ENCODE data around the gene ITPRID1.
A peak's percentile ranks its signal among the peaks of the same experiment; 100 is the strongest.

Gene ITPRID1

GRCh38 chr7:31642681-31643115 lies 128.8 kb downstream of the ITPRID1 start:
- DNase-seq = no peak

DNA sequence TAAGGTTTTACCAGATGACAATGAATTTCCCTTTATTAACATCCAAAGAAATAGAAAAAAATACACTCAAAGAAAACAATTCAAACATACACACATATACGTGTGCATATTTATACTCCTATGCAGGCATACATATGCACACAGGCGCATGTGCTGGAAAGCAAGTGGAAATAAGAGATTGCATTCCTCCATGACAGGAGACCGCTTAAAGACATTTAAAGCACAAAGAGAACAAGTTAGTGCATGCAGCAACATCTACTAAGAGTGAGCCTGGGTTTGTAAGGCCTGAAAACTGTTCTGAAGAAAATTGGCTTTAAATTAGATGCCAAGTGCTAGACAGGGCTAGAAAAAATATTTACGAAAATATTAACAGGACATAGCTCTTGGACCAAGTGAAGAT lies 133.1 kb downstream of the ITPRID1 start:
- no peak for DNase-seq

GRCh38 chr7:31647511-31647910 lies 133.6 kb downstream of the ITPRID1 start:
- no peak for DNase-seq

DNA sequence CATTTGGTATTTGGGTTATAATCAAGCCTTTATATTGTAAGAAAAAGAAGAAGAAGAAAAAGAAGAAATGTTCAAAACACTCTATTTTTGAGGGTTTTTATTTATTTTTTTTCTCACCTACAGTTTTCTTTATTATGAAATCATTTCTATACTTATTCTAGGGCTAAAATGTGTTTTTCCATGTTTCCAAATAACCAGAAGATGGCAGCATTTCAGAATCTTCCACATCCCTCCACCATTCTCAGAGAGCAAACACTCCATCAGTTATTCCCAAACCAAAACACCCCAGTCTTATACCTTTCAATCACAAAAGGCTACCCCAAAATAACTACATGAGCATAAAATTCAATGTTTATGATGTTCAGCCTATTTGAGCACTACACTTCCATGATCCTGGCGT lies 134.4 kb downstream of the ITPRID1 start:
- DNase-seq = peak; percentile 12

- no peak for DNase-seq
These were observed 135.0 kb downstream of the ITPRID1 start for GRCh38 chr7:31648880-31649279.

DNA sequence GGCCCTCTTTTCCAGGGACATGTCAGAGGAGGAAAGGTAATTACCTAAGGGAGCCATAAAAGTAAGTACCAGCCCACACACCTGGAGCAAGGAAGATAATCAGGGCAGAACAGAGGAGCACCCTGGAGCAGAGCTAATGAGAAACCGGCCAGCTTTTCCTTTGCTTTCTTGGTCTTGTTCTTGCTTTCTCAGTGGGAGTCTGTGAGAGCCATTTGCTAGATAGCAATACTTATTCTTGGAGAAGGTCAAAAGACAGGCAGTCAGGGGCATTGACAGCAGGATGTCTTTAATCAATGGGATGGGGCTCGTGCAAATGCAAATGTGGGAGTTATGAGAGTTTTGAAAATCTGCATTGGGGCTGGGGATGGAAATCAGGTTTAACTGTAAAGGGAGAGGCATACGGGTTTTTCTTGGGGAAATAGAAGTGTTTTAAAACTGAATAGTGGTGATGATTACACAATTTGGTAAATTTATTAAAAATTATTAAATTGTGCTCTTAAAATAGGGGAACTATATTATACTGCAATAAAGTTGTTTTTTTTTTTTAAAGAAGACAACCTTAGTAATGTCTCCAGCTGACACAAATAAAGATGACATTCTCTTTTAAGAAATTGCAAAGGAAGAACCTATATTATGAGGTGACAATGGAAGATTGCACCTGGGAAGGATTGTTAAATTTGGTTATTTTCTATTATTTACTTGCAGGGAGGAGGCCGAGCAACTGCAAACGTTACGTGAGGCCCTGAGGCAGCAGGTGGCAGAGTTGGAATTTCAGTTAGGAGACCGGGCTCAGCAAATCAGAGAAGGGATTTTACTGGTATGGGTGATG lies 137.6 kb downstream of the ITPRID1 start:
- no peak for DNase-seq

DNA sequence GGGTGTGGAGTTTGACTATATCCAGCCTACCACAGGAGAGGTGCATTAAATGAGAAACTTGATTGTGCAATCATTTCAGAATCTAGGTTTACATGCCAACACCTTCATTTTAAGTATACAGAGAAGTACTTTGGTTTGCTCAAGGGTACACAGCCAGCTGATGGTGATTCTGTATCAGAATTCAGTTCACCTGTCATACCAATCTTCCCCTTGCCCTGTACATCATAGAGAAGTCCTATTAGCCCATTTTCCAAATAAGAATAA lies 138.1 kb downstream of the ITPRID1 start:
- DNase-seq = no peak

DNA sequence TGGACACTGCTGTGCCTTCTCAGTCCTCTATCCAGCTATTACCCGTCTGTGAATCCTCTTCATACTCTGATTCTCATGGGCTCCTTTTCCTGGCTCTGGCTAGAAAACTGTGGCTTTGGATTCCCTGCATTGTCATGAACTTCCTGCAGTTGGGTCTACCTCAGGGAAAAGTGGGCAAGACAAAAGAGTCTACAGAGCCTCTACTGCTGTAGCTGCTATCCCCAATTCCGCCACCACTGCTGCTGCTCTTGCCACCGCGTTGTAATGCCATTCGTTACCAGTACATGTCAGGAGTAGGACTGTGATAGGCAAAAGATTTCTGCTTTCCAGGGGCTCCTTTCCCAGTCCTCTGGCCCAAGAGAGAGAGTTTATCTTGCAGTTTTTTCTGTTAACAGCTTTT lies 149.2 kb downstream of the ITPRID1 start:
- no peak for DNase-seq

DNA sequence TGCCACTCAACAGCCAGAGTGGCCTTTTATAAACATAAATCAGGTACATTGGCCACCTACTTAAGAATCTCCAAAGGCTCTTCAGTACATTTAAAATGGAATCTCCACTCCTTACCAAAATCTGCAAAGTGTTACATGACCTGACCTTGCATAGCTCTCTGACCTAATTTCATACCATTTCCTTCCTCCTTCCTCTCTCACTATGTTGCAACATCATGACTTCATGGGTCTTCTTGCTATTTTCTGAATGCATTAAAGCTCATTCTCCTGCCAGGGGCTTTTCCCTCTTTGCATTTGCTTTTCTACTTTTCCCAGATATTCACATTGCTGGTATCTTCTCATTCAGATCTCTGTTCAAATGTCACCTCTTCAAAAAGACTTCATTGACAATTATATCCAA lies 151.0 kb downstream of the ITPRID1 start:
- DNase-seq = peak; percentile 7

DNA sequence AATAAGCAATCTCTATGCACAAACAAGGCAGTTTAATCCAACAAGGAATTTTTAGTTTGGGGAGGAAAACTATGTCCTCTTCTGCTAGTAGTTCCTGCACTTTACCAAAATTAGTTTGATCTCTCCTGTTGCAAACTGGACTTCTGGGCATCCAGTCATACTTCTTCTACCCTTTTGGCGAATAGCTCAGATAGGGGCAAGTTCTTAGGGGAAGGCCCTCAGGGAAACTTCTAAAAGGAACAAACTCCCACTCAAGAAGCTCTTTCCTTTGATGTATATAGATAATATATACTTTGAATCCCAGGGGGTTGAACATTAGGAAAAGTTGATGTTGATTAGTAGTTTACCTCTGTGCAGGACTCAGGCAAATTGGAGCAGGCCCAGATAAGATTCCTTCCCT lies 151.7 kb downstream of the ITPRID1 start:
- DNase-seq = no peak

- DNase-seq = no peak
These were observed 155.6 kb downstream of the ITPRID1 start for GRCh38 chr7:31669461-31669860.

GRCh38 chr7:31679574-31680305 lies 165.8 kb downstream of the ITPRID1 start:
- DNase-seq = no peak

DNA sequence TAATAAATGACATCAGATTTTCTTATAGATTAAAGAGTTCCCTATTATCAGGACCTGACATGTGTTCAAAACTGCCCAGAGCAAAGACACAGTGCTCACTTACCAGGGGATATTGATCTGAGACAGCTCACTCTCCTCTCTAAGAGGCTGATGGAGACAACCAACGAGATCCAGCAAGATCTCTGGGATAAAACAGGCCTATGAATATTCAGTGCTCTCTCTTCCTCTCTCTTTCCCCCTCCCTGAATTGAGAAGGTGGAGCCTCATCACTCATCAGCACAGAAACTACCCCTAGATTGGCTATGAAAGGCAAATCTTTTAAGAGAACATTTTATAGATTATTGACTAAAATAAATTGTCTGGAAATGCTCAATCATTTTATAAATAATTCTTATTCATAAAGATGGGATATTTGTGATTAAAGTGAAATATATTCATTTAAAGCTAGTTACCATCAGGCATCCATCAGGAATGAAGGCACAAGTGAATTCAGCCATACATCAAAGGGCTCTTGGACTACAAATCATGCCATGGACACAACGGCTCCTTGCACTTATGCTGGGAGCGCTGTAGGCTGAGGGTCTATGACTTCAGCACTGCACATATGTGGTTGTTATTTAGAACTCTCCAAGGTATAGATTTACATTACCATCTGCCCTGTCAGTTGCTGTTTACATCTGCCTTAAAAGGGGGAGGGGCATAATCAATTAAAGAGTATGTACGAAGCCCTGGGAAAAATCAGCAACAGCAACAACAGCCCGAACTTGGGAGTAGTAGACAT lies 169.7 kb downstream of the ITPRID1 start:
- DNase-seq = no peak

- no peak for DNase-seq
These were observed 173.3 kb downstream of the ITPRID1 start, which contains the start of gene PPP1R17 for GRCh38 chr7:31687024-31687748. PPP1R17 (plus strand) TSS chr7:31687215; CDS start chr7:31692442, 5,227 bp downstream.

- DNase-seq = peak; percentile 0
These were observed 174.5 kb downstream of the ITPRID1 start for GRCh38 chr7:31688372-31688771.

GRCh38 chr7:31688996-31689395 lies 175.1 kb downstream of the ITPRID1 start:
- no peak for DNase-seq

- DNase-seq = no peak
These were observed 177.0 kb downstream of the ITPRID1 start for GRCh38 chr7:31690935-31691334.

DNA sequence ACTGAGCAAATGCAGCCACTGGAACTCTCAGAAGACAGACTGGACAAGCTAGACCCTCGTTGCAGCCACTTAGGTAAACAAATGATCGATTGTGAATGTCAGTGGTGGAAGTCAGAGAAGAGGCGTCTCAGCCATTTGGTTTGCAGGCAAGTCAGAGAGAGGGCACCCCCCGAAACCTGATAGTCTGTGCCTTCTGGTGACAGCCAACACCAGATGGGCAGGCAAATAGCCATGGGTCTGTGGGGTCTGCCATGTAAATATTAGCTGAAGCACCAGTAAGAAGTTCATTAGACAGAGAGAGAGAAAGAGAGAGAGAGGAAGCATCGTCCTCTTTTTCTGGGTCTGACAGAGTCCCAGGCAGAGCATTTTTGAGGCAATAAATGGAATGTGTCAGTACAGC lies 178.6 kb downstream of the ITPRID1 start:
- no peak for DNase-seq

DNA sequence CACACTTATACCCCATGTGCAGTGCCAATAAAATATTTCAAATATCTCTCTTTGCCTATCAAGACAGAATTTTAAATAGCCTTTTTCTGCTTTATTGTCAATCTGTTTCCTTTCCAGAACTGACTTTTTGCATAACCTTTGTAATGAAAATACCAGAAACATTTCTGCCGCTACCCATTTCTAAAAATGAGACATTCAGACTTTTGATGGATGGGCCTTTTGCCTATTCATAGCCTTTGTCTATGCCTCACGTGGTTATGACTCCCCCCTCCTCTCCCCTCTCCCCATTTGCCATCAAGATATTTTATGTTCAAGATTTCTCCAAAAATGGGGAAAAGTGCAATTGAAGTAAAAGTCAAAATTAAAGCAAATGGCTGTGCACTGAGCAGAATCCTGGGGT lies 179.0 kb downstream of the ITPRID1 start:
- no peak for DNase-seq

DNA sequence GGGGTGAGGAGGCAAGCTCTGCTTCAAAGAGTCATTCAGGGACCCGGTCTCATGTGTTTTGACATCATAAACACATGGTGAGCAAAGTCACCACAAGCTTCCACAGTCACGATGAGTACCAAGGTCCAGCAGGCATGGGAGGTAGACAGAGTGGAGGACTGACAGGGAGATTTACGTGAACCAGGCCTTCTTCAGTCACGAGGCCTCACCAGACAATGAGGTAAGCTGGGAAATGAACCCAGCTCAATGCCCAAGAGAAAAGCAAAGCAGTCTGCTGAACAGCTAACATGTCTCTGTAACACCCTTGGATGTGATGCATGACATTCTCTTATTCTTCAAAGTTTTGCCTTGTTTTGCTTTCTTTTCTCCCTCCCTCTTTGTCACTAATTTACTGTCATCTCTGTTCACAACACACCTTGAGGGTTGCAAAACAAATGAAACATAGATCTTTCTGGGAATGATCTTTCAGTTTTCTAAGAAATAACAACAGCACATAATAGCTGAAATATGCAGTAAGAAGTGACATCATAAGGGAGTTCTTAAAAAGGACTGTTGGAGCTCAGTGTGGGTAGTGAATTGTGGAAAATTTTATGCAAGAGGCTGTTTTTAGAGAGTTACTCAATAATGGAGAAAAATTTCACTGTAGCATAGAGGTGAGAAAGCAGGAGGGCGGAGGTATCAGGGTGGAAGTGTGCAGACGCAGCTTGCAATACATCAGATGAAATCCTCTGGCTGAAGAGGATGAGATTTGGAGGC lies 182.1 kb downstream of the ITPRID1 start:
- DNase-seq = no peak

GRCh38 chr7:31699050-31699449 lies 185.2 kb downstream of the ITPRID1 start:
- DNase-seq = no peak

DNA sequence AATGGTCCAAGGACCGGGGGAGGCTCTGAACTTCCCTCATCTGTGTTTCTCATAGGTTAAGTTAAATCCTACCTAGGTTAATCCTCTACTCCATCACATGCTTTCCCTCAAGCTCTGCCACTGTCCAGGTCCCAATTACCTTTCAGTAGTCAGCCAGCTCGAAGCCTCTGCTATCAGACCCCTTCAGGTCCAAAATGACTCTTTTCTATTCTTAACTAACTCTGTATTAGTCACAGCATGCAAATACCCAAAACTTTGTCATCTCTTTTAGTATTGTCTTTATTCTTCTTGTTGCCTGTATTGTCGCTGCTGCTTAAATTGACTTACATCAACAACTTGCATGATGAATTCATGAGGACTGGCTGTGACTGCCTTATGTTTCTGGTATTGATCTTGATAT lies 188.5 kb downstream of the ITPRID1 start:
- DNase-seq = no peak

Data from hematopoietic multipotent progenitor cell treated with erythropoietin and hydrocortisone succinate and interleukin-3 and kit ligand, for 4 days (in vitro differentiated cells).